COLO829 (cell line): ENCODE results near the gene FAM107B.

ENCODE experiments used
- DNase-seq: peaks from one replicate; pipeline ENCODE4 v3.0.0; 2012; ENCODE audit warnings: low spot score

Gene FAM107B

GRCh38 chr10:14578060-14578952 is 196.4 kb downstream of the FAM107B start:
- DNase-seq, result no peak

- DNase-seq, result no peak
Observed at GRCh38 chr10:14574885-14575284, 199.8 kb downstream of the FAM107B start.

GRCh38 chr10:14574291-14574690 is 200.4 kb downstream of the FAM107B start:
- DNase-seq, result no peak

GRCh38 chr10:14573666-14574261 is 200.9 kb downstream of the FAM107B start:
- DNase-seq, result no peak

GRCh38 chr10:14572811-14573210 is 201.9 kb downstream of the FAM107B start:
- DNase-seq, result no peak

- DNase-seq, result peak; percentile 15
Observed at GRCh38 chr10:14571866-14572507, 202.7 kb downstream of the FAM107B start.

GRCh38 chr10:14570800-14571199 is 203.9 kb downstream of the FAM107B start:
- no peak for DNase-seq

- no peak for DNase-seq
Observed at GRCh38 chr10:14569274-14570060, 205.2 kb downstream of the FAM107B start.

GRCh38 chr10:14567421-14567820 is 207.3 kb downstream of the FAM107B start:
- no peak for DNase-seq

- DNase-seq, result no peak
Observed at GRCh38 chr10:14566498-14566897, 208.2 kb downstream of the FAM107B start.

GRCh38 chr10:14565199-14565598 is 209.5 kb downstream of the FAM107B start:
- DNase-seq, result no peak

- no peak for DNase-seq
Observed at GRCh38 chr10:14564268-14564744, 210.4 kb downstream of the FAM107B start.

- DNase-seq, result no peak
Observed at GRCh38 chr10:14563359-14563940, 211.2 kb downstream of the FAM107B start.

GRCh38 chr10:14563076-14563336 is 211.7 kb downstream of the FAM107B start:
- DNase-seq, result no peak

GRCh38 chr10:14562218-14563075 is 212.2 kb downstream of the FAM107B start:
- DNase-seq, result no peak

- no peak for DNase-seq
Observed at GRCh38 chr10:14560791-14561765, 213.6 kb downstream of the FAM107B start.

GRCh38 chr10:14560274-14560673 is 214.4 kb downstream of the FAM107B start:
- no peak for DNase-seq

- DNase-seq, result no peak
Observed at GRCh38 chr10:14558025-14558424, 216.7 kb downstream of the FAM107B start.

GRCh38 chr10:14557567-14557966 is 217.1 kb downstream of the FAM107B start:
- DNase-seq, result no peak
